ENCODE results near the gene NR2C2AP.

Gene NR2C2AP

GRCh38 chr19:19155495-19156219 lies 47.6 kb downstream of the NR2C2AP start:
- H3K4me3 ChIP-seq (ENCODE audit: low read depth, low read length), result no peak overlapping the region
- TF ChIP-seq, protein P1, sequence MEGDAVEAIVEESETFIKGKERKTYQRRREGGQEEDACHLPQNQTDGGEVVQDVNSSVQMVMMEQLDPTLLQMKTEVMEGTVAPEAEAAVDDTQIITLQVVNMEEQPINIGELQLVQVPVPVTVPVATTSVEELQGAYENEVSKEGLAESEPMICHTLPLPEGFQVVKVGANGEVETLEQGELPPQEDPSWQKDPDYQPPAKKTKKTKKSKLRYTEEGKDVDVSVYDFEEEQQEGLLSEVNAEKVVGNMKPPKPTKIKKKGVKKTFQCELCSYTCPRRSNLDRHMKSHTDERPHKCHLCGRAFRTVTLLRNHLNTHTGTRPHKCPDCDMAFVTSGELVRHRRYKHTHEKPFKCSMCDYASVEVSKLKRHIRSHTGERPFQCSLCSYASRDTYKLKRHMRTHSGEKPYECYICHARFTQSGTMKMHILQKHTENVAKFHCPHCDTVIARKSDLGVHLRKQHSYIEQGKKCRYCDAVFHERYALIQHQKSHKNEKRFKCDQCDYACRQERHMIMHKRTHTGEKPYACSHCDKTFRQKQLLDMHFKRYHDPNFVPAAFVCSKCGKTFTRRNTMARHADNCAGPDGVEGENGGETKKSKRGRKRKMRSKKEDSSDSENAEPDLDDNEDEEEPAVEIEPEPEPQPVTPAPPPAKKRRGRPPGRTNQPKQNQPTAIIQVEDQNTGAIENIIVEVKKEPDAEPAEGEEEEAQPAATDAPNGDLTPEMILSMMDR (IDR thresholded peaks at IDR 0.05; ENCODE audit: low read depth, low read length), result no peak

GRCh38 chr19:19154768-19155494 lies 48.3 kb downstream of the NR2C2AP start:
- no peak overlapping the region for H3K4me3 ChIP-seq (ENCODE audit: low read depth, low read length)
- TF ChIP-seq, protein P1 (IDR thresholded peaks at IDR 0.05; ENCODE audit: low read depth, low read length), result no peak

- TF ChIP-seq, protein P1 (IDR thresholded peaks at IDR 0.05; ENCODE audit: low read depth, low read length), result no peak
- no peak overlapping the region for H3K4me3 ChIP-seq (ENCODE audit: low read depth, low read length)
These were observed 50.4 kb downstream of the NR2C2AP start for GRCh38 chr19:19152668-19153384.

DNA sequence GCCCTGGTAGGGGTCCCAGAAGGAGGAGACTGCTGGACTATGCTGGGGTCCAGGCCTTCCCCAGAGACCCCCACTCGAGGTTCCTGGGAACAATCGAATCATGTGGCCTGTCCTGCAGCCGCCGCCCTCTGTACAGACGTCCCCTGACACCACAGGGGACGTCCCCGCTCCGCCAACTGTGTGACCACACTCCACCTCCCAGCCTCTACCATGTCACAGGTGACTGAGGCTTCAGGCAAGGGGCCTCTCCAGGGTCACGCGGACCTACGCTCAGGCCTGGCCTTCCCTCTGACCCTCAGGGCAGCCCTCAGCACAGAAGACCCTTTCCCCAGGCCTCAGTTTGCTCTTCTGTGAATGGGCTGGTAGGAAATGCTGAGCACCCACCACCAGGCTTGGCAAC lies 51.8 kb downstream of the NR2C2AP start:
- no peak overlapping the region for H3K4me3 ChIP-seq (ENCODE audit: low read depth, low read length)

More for the DNA sequence above, 51.8 kb downstream of the NR2C2AP start:
- TF ChIP-seq, protein P1 (IDR thresholded peaks at IDR 0.05; ENCODE audit: low read depth, low read length), result no peak

Measured in WI38 (cell line).